Calu3 (cell line): ENCODE results near the gene RIC8B. TPM values are rescaled to one million over a fixed set of nuclear protein-coding genes. Genes with fewer than 3 reads are reported as not detected.

Experiments
- BruUV-seq: library from RNA; stranded (reverse); fragments of 400-500 nt; replicated peaks from 2 replicates; lab custom pipeline; 2021; lab: Mats Ljungman, UMichigan
- CTCF ChIA-PET: fragments of 300-600 bp; sonication (Branson Sonifier 250); formaldehyde crosslinking; loops from one replicate; lab custom pipeline; 2022; ENCODE audit warnings: antibody characterized with exemption; lab: Charles Lee
- DNase-seq: peaks from one replicate; pipeline ENCODE4 v3.0.0; 2022
- H3K27ac Mint-ChIP-seq: one replicate; pipeline ENCODE4 v1.8.0; 2022; ENCODE audit warnings: mixed read lengths; ENCODE audit not compliant: unreplicated experiment
- H3K27me3 Mint-ChIP-seq: one replicate; pipeline ENCODE4 v1.8.0; 2022; ENCODE audit warnings: mixed read lengths; ENCODE audit not compliant: unreplicated experiment
- H3K36me3 Mint-ChIP-seq: one replicate; pipeline ENCODE4 v1.8.0; 2022; ENCODE audit warnings: mild to moderate bottlenecking, moderate library complexity, mixed read lengths; ENCODE audit not compliant: insufficient read depth, unreplicated experiment
- H3K4me1 Mint-ChIP-seq: one replicate; pipeline ENCODE4 v1.8.0; 2022; ENCODE audit warnings: mild to moderate bottlenecking, low read depth, mixed read lengths; ENCODE audit not compliant: unreplicated experiment
- H3K4me3 Mint-ChIP-seq: one replicate; pipeline ENCODE4 v1.8.0; 2022; ENCODE audit warnings: mild to moderate bottlenecking, low read depth, moderate library complexity, mixed read lengths; ENCODE audit not compliant: unreplicated experiment
- H3K9me3 Mint-ChIP-seq: one replicate; pipeline ENCODE4 v1.8.0; 2022; ENCODE audit warnings: low read depth, mixed read lengths; ENCODE audit not compliant: unreplicated experiment
- CTCF ChIP-seq: fragments of 200-600 bp; IDR thresholded peaks from one replicate; pipeline ENCODE4 v1.8.0; 2022; ENCODE audit warnings: antibody characterized with exemption; ENCODE audit not compliant: unreplicated experiment
- intact Hi-C: fragments of 100-400 bp; cut with micrococcal nuclease; formaldehyde crosslinking; loops from one replicate; pipeline ENCODE4 v1.10.0; 2022; ENCODE audit not compliant: unreplicated experiment
- total RNA-seq: library from RNA; stranded (reverse); gene quantifications from 2 replicates; pipeline ENCODE4 v1.2.3, GENCODE V29; 2022

Gene RIC8B
- total RNA-seq, 1 experiment from 2014 or later = 28.5 TPM

- intact Hi-C loops = loop anchor here (10.0 kb wide), 1 partner anchor 637 kb away; no protein-coding TSS in a partner anchor
- Mint-ChIP-seq H3K27me3 (no peaks in the 10 kb centered on the region), H3K9me3 (no peaks in the 10 kb centered on the region), H3K27ac (no peak overlapping the region), H3K4me1 (no peaks in the 10 kb centered on the region), H3K4me3 (no peak overlapping the region), H3K36me3 (peaks cover 9% of the 10 kb centered on the region)
- BruUV-seq = no TSS peak
- no peak for TF ChIP-seq CTCF
- no peak for DNase-seq
- CTCF ChIA-PET = interaction anchor here (1.1 kb wide), 1 partner anchor 20 kb away, joined by 3 read pairs; no protein-coding TSS in a partner anchor
These were observed 87.8 kb downstream of the RIC8B start for GRCh38 chr12:106861984-106862916.

GRCh38 chr12:106863189-106863588 is 88.7 kb downstream of the RIC8B start:
- no peak for TF ChIP-seq CTCF
- intact Hi-C loops = loop anchor here (10.0 kb wide), 1 partner anchor 638 kb away; no protein-coding TSS in a partner anchor
- DNase-seq = no peak
- no TSS peak for BruUV-seq
- Mint-ChIP-seq H3K36me3 (peaks cover 9% of the 10 kb centered on the region), H3K27ac (no peak overlapping the region), H3K9me3 (no peaks in the 10 kb centered on the region), H3K4me1 (no peaks in the 10 kb centered on the region), H3K4me3 (no peak overlapping the region), H3K27me3 (no peaks in the 10 kb centered on the region)
- CTCF ChIA-PET = interaction anchor here (0.6 kb wide), 1 partner anchor 1168 kb away, joined by 6 read pairs; no protein-coding TSS in a partner anchor

DNA sequence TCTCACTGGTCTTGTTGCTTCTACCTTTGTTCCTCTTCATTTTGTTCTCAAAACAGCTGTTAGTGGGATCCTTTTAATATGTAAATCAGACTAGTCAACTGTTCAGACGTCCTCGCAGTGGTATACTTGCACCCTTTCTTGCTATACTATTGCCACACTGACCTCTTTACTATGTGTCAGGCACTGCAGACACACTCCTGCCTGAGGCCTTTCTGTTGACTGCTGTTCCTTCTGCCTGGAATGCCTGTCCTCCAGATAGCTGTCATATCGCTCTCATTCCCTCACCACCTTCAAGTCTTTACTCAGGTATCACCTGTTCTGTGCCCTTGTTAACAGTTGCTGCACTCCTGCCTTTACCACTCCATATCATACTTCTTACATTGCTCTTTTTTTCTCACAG is 91.2 kb downstream of the RIC8B start:
- CTCF ChIA-PET = interaction anchor here (0.6 kb wide), 1 partner anchor 86 kb away, joined by 4 read pairs; no protein-coding TSS in a partner anchor
- intact Hi-C loops = loop anchor here (10.0 kb wide), 1 partner anchor 641 kb away; no protein-coding TSS in a partner anchor
- Mint-ChIP-seq H3K27ac (no peak overlapping the region), H3K36me3 (peaks cover 5% of the 10 kb centered on the region), H3K9me3 (no peaks in the 10 kb centered on the region), H3K4me1 (no peaks in the 10 kb centered on the region), H3K27me3 (no peaks in the 10 kb centered on the region), H3K4me3 (no peak overlapping the region)
- TF ChIP-seq CTCF = no peak
- no TSS peak for BruUV-seq
- DNase-seq = no peak

- TF ChIP-seq CTCF = no peak
- Mint-ChIP-seq H3K4me3 (no peak overlapping the region), H3K27me3 (no peaks in the 10 kb centered on the region), H3K9me3 (no peaks in the 10 kb centered on the region), H3K27ac (no peak overlapping the region), H3K36me3 (no peaks in the 10 kb centered on the region), H3K4me1 (no peaks in the 10 kb centered on the region)
- no peak for DNase-seq
- no TSS peak for BruUV-seq
- intact Hi-C loops = loop anchor here (10.0 kb wide), 1 partner anchor 642 kb away; no protein-coding TSS in a partner anchor
- CTCF ChIA-PET = no interaction called here
These were observed 92.1 kb downstream of the RIC8B start for GRCh38 chr12:106866426-106867080.
